HCT116 (cell line): Measurements from ENCODE around the gene KIF25. TPM values are rescaled to one million over a fixed set of nuclear protein-coding genes. Genes with fewer than 3 reads are reported as not detected.

Experiments used
- ATAC-seq: fragments of 200-7000 bp; cut with Tn5 transposase; 2 replicates; pipeline ENCODE4 v1.9.1; 2020; ENCODE audit warnings: mild to moderate bottlenecking, moderate library complexity
- BruUV-seq: library from RNA; stranded (reverse); fragments of 400-500 nt; replicated peaks from 2 replicates; lab custom pipeline; 2021; lab: Mats Ljungman, UMichigan
- CTCF ChIA-PET: fragments of 300-600 bp; sonication (Branson Sonifier 250); formaldehyde crosslinking; loops from one replicate; lab custom pipeline; 2021; ENCODE audit warnings: antibody characterized with exemption; lab: Charles Lee
- POLR2A ChIA-PET: fragments of 300-600, 350-600 bp; sonication (Branson Sonifier 250); formaldehyde crosslinking; loops from one replicate; lab custom pipeline; 2021; ENCODE audit warnings: antibody characterized with exemption; lab: Charles Lee
- RAD21 ChIA-PET, 2 experiments: fragments of 300-600 bp; sonication (Branson Sonifier 250); formaldehyde crosslinking; loops; one replicate each; lab custom pipeline; 2023; ENCODE audit warnings: low total read pairs in 2 of 2; ENCODE audit not compliant: uncharacterized antibody in 2 of 2, unreplicated experiment in 2 of 2, low non-redundant PET in 1 of 2; lab: Charles Lee
- DNase-seq: peaks from one replicate; pipeline ENCODE4 v3.0.0-alpha.2; 2010; ENCODE audit warnings: low read depth, low spot score
- H2AFZ ChIP-seq: fragments of 200-600 bp; shearing (Covaris generic), sonication (generic); 2 replicates; pipeline ENCODE4 v1.6.1; 2017; ENCODE audit warnings: low read depth, mixed run types, mixed read lengths, antibody characterized with exemption, low read length; ENCODE audit not compliant: poor library complexity, severe bottlenecking
- H3K27ac ChIP-seq: 2 replicates; pipeline ENCODE4 v1.5.1; 2012; ENCODE audit warnings: low read depth, low read length
- H3K27me3 ChIP-seq: fragments of 200-600 bp; sonication (generic); 2 replicates; pipeline ENCODE4 v1.6.1; 2016; ENCODE audit warnings: mixed run types, low read length, mixed read lengths; ENCODE audit not compliant: insufficient read depth
- H3K36me3 ChIP-seq, 2 experiments: fragments of 200-500 bp in 1 of 2; fragments of 200-600 bp in 1 of 2; sonication (Bioruptor generic) in 1 of 2; sonication (generic) in 1 of 2; 2 replicates each; pipeline versions ENCODE4 v1.5.1 to v1.6.1; 2014 to 2016; ENCODE audit warnings: low read length in 2 of 2, inconsistent platforms in 1 of 2, mixed read lengths in 1 of 2, mixed run types in 1 of 2; ENCODE audit not compliant: insufficient read depth in 2 of 2, control insufficient read depth in 1 of 2
- H3K4me1 ChIP-seq, 2 experiments: fragments of 200-600 bp in 1 of 2; sonication (generic) in 1 of 2; 2 replicates each; pipeline versions ENCODE4 v1.5.1 to v1.6.1; 2012 to 2017; ENCODE audit warnings: low read length in 2 of 2, inconsistent platforms in 1 of 2, mild to moderate bottlenecking in 1 of 2, mixed read lengths in 1 of 2, mixed run types in 1 of 2, moderate library complexity in 1 of 2; ENCODE audit not compliant: insufficient read depth in 2 of 2, control insufficient read depth in 1 of 2
- H3K4me2 ChIP-seq: fragments of 200-600 bp; sonication (generic); 2 replicates; pipeline ENCODE4 v1.6.1; 2017; ENCODE audit warnings: mixed run types, low read length, mixed read lengths
- H3K4me3 ChIP-seq, 2 experiments: fragments of 200-600 bp in 1 of 2; sonication (generic) in 1 of 2; replicated peaks in 1 of 2; 2 replicates each; pipeline ENCODE4 v1.5.1; 2011 to 2016; ENCODE audit warnings: low read length in 2 of 2, control low read depth in 1 of 2, low read depth in 1 of 2, mild to moderate bottlenecking in 1 of 2, mixed read lengths in 1 of 2, mixed run types in 1 of 2
- H3K79me2 ChIP-seq: fragments of 200-600 bp; sonication (generic); 2 replicates; pipeline ENCODE4 v1.6.1; 2017; ENCODE audit warnings: mild to moderate bottlenecking, mixed run types, low read length, moderate library complexity, mixed read lengths; ENCODE audit not compliant: insufficient read depth
- H3K9ac ChIP-seq: fragments of 200-600 bp; sonication (generic); 2 replicates; pipeline ENCODE4 v1.6.1; 2016; ENCODE audit warnings: low read length, mixed read lengths
- H3K9me2 ChIP-seq: fragments of 200-600 bp; sonication (generic), shearing (Covaris generic); 2 replicates; pipeline ENCODE4 v1.6.1; 2017; ENCODE audit warnings: mixed run types, mild to moderate bottlenecking, moderate library complexity; ENCODE audit not compliant: insufficient read depth
- H3K9me3 ChIP-seq, 2 experiments: fragments of 200-500 bp in 1 of 2; fragments of 200-600 bp in 1 of 2; sonication (Bioruptor generic) in 1 of 2; sonication (generic) in 1 of 2; 2 replicates each; pipeline ENCODE4 v1.6.1; 2014 to 2017; ENCODE audit warnings: low read length in 2 of 2, mixed read lengths in 2 of 2, inconsistent platforms in 1 of 2, low read depth in 1 of 2, mild to moderate bottlenecking in 1 of 2, mixed run types in 1 of 2, moderate library complexity in 1 of 2; ENCODE audit not compliant: control insufficient read depth in 1 of 2, insufficient read depth in 1 of 2
- H4K20me1 ChIP-seq: fragments of 200-600 bp; sonication (generic), shearing (Covaris generic); 2 replicates; pipeline ENCODE4 v1.6.1; 2017; ENCODE audit warnings: mixed run types, mild to moderate bottlenecking, moderate library complexity; ENCODE audit not compliant: insufficient read depth
- ATF3 ChIP-seq: IDR thresholded peaks from 2 replicates; pipeline ENCODE4 v1.6.1; 2012
- CBX3 ChIP-seq: IDR thresholded peaks from 2 replicates; pipeline ENCODE4 v1.6.1; 2012; ENCODE audit warnings: low read depth
- CEBPB ChIP-seq: IDR thresholded peaks from 2 replicates; pipeline ENCODE4 v1.6.1; 2012; ENCODE audit warnings: low read depth
- CTCF ChIP-seq, 3 experiments: fragments of 200-600 bp in 1 of 3; sonication (generic) in 1 of 3; IDR thresholded peaks in 2 of 3; conservative IDR thresholded peaks in 1 of 3; 2 replicates each; pipeline ENCODE4 v1.5.1; 2012 to 2017; ENCODE audit warnings: low read depth in 2 of 3, low read length in 2 of 3, antibody characterized with exemption in 1 of 3, borderline replicate concordance in 1 of 3, control low read depth in 1 of 3, mild to moderate bottlenecking in 1 of 3, mixed read lengths in 1 of 3, mixed run types in 1 of 3, moderate library complexity in 1 of 3; ENCODE audit not compliant: insufficient read depth in 1 of 3
- EGR1 ChIP-seq: IDR thresholded peaks from 2 replicates; pipeline ENCODE4 v1.6.1; 2012; ENCODE audit warnings: low read depth
- ELF1 ChIP-seq: IDR thresholded peaks from 2 replicates; pipeline ENCODE4 v1.6.1; 2012; ENCODE audit warnings: low read depth, borderline replicate concordance
- EZH2phosphoT487 ChIP-seq: fragments of 200-600 bp; IDR thresholded peaks from 2 replicates; pipeline ENCODE4 v1.6.1; 2018; ENCODE audit warnings: antibody characterized with exemption, borderline replicate concordance
- FOSL1 ChIP-seq: IDR thresholded peaks from 2 replicates; pipeline ENCODE4 v1.6.1; 2012; ENCODE audit warnings: low read depth
- POLR2AphosphoS5 ChIP-seq: IDR thresholded peaks from 2 replicates; pipeline ENCODE4 v1.6.1; 2011; ENCODE audit warnings: mild to moderate bottlenecking, low read depth, low read length, moderate library complexity
- RAD21 ChIP-seq: IDR thresholded peaks from 2 replicates; pipeline ENCODE4 v1.6.1; 2012; ENCODE audit warnings: low read depth, mild to moderate bottlenecking
- SIN3A ChIP-seq: IDR thresholded peaks from 2 replicates; pipeline ENCODE4 v1.6.1; 2012; ENCODE audit warnings: low read depth
- SRF ChIP-seq: IDR thresholded peaks from 2 replicates; pipeline ENCODE4 v1.6.1; 2012; ENCODE audit warnings: low read depth
- TCF7L2 ChIP-seq: IDR thresholded peaks from 2 replicates; pipeline ENCODE4 v1.7.0; 2011; ENCODE audit warnings: borderline replicate concordance, inconsistent platforms; ENCODE audit not compliant: insufficient read depth, insufficient read length; ENCODE audit errors: extremely low read depth
- YY1 ChIP-seq: IDR thresholded peaks from 2 replicates; pipeline ENCODE4 v1.6.1; 2011; ENCODE audit warnings: low read length, low read depth, moderate library complexity, mild to moderate bottlenecking; ENCODE audit not compliant: insufficient replicate concordance; ENCODE audit errors: extremely low read depth
- ZBTB33 ChIP-seq: IDR thresholded peaks from 2 replicates; pipeline ENCODE4 v1.6.1; 2011; ENCODE audit warnings: mild to moderate bottlenecking, low read length, moderate library complexity; ENCODE audit not compliant: insufficient replicate concordance; ENCODE audit errors: extremely low read depth
- ZFX ChIP-seq: fragments of 450-650 bp; IDR thresholded peaks from 2 replicates; pipeline ENCODE4 v1.6.1; 2017
- ZNF274 ChIP-seq: fragments of 200-500 bp; sonication (Bioruptor generic); IDR thresholded peaks from 2 replicates; pipeline ENCODE4 v1.6.1; 2014; ENCODE audit warnings: mild to moderate bottlenecking, low read depth, low read length, inconsistent platforms
- intact Hi-C: fragments of 100-400 bp; cut with micrococcal nuclease; formaldehyde crosslinking; loops from 2 replicates; pipeline ENCODE4 v1.10.0; 2022
- total RNA-seq: library from RNA; stranded (reverse); gene quantifications from one replicate; pipeline ENCODE4 v1.2.1, GENCODE V29; 2021; ENCODE audit not compliant: unreplicated experiment

KIF25 gene
- total RNA-seq, 1 experiment from 2014 or later: not detected

GRCh38 chr6:168030908-168031307 lies 33.4 kb downstream of the KIF25 start:
- Histone ChIP-seq H3K4me2 (no peak overlapping the region), H3K36me3 (no peaks in the 10 kb centered on the region), H4K20me1 (no peaks in the 10 kb centered on the region), H3K27me3 (no peaks in the 10 kb centered on the region; the same call in 1 of the 2 replicates)
- POLR2A ChIA-PET: no interaction called here
- RAD21 ChIA-PET: no interaction called here
- no peak for TF ChIP-seq CTCF (IDR thresholded peaks at IDR 0.05 in 2 of 3, conservative IDR thresholded peaks at IDR 0.05 in 1 of 3; ENCODE audit: borderline replicate concordance in 1 of 3, insufficient read depth in 1 of 3, low read depth in 2 of 3, low read length in 2 of 3)
- TF ChIP-seq CBX3: no peak
- no peak for TF ChIP-seq SRF
- TF ChIP-seq TCF7L2: no peak
- no peak for TF ChIP-seq ZNF274
- no peak for TF ChIP-seq FOSL1
- no peak for TF ChIP-seq SIN3A
- TF ChIP-seq CEBPB: no peak
- TF ChIP-seq, all 23 proteins: peak for 0
- Histone ChIP-seq H3K4me3 (no peak overlapping the region), H3K79me2 (no peaks in the 10 kb centered on the region), H3K4me1 (peaks cover 0 to 12% of the 10 kb centered on the region in 2 experiments; a peak in 3 of 4 replicates), H2AFZ (no peak overlapping the region), H3K9ac (no peak overlapping the region), H3K9me3 (no peaks in the 10 kb centered on the region), H3K9me2 (no peaks in the 10 kb centered on the region), H3K27ac (no peak overlapping the region)
- ATAC-seq: no peak
- no peak for DNase-seq
- intact Hi-C loops: no loop called here
- CTCF ChIA-PET: no interaction called here
- BruUV-seq: no TSS peak

GRCh38 chr6:168031411-168031971 lies 34.0 kb downstream of the KIF25 start:
- intact Hi-C loops: no loop called here
- Histone ChIP-seq H3K4me1 (peaks cover 0 to 18% of the 10 kb centered on the region in 2 experiments; a peak in 3 of 4 replicates), H3K9me3 (no peaks in the 10 kb centered on the region), H3K79me2 (no peaks in the 10 kb centered on the region), H3K27me3 (no peaks in the 10 kb centered on the region; the same call in 1 of the 2 replicates), H4K20me1 (no peaks in the 10 kb centered on the region), H3K36me3 (no peaks in the 10 kb centered on the region), H3K27ac (no peak overlapping the region), H3K9me2 (no peaks in the 10 kb centered on the region), H3K9ac (no peak overlapping the region), H3K4me3 (no peak overlapping the region), H2AFZ (no peak overlapping the region), H3K4me2 (no peak overlapping the region)
- no peak for DNase-seq
- ChIA-PET POLR2A (no interaction called here), CTCF (no interaction called here), RAD21 (no interaction called here)
- ATAC-seq: no peak
- no TSS peak for BruUV-seq
- TF ChIP-seq EZH2phosphoT487 (no peak), ZBTB33 (no peak), TCF7L2 (no peak), ELF1 (no peak), YY1 (no peak), ATF3 (no peak), RAD21 (no peak), ZFX (no peak), EGR1 (no peak), POLR2AphosphoS5 (no peak), SRF (no peak), CEBPB (no peak), ZNF274 (no peak)
